Measurements from ENCODE around the gene NCKAP5.

The NCKAP5 gene

DNA sequence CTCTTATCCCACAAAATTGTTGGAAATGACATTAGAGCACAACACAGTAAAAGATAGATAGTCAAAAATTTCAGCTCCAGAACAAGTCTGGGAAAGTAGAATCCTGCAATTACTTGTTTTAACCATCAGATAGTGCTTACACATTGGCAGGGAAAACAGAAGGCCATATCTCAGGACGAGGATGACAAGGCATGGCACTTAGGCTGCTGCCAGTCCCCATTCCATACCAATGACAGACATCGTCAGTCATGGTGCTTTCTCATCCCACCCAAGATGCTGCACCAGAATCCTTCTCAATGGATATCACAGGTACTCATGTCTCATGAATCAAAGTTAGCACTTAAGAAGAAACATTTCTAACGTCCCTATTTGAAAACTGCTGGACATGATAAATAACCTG lies 187.3 kb downstream of the NCKAP5 start:
- TF ChIP-seq, protein P1, sequence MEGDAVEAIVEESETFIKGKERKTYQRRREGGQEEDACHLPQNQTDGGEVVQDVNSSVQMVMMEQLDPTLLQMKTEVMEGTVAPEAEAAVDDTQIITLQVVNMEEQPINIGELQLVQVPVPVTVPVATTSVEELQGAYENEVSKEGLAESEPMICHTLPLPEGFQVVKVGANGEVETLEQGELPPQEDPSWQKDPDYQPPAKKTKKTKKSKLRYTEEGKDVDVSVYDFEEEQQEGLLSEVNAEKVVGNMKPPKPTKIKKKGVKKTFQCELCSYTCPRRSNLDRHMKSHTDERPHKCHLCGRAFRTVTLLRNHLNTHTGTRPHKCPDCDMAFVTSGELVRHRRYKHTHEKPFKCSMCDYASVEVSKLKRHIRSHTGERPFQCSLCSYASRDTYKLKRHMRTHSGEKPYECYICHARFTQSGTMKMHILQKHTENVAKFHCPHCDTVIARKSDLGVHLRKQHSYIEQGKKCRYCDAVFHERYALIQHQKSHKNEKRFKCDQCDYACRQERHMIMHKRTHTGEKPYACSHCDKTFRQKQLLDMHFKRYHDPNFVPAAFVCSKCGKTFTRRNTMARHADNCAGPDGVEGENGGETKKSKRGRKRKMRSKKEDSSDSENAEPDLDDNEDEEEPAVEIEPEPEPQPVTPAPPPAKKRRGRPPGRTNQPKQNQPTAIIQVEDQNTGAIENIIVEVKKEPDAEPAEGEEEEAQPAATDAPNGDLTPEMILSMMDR (IDR thresholded peaks at IDR 0.05; ENCODE audit: extremely low read depth, insufficient read depth, missing control alignments) = no peak
- in situ Hi-C loops (cut with MboI; ENCODE audit: low pct_unique_long_range_greater_than_20kb, low sequenced_read_pairs, unreplicated experiment) = no loop called here
- no peak for DNase-seq (ENCODE audit: low spot score)

DNA sequence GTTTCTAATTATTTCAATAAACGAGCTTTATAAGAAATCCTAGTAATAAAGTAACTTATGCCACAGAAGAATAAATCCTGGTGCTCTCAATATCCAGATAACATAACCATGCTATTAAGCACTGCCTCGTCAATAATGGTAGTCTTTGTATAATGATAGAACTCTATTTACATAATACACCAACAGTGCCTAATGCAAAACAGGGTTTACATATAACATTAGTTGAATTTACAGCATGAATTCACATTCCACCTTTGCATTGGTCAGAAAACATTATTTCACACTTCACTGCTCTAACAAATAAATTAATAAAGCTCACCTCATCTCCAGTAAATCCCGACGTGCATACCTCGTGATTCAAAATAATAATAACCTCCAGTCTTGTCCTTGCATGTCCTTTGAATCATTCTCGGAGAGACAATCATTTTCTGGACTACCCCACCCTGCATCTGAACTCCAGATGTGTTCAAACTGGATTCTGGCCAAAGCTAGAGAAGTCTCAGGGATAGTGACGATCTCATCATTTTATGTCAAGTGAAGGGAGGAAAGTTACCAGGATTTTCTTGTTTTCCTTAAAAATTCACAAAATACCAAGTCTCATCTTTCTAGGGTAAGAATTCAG lies 189.2 kb downstream of the NCKAP5 start:
- TF ChIP-seq, protein P1 (IDR thresholded peaks at IDR 0.05; ENCODE audit: extremely low read depth, insufficient read depth, missing control alignments) = no peak
- no peak for DNase-seq (ENCODE audit: low spot score)
- in situ Hi-C loops (cut with MboI; ENCODE audit: low pct_unique_long_range_greater_than_20kb, low sequenced_read_pairs, unreplicated experiment) = no loop called here

DNA sequence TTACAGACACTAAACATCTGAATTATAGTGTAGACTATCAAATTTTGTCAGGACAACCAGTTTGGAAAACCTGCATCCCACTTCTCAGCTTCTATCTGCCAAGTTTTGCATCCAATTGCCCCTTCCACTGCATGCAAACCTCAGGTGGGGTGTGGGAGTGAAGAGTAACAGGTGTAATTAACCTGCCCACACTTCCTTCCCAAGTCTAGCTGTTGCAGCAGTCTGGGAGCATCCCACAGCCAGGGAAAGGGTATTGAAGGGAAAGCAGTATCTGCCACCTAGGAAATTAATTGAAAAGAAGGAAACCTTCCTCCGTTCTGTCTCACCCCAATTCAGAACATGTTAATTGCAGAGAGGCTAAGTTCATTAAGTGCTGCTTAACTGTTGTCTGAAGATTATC lies 189.9 kb downstream of the NCKAP5 start:
- in situ Hi-C loops (cut with MboI; ENCODE audit: low pct_unique_long_range_greater_than_20kb, low sequenced_read_pairs, unreplicated experiment) = no loop called here
- TF ChIP-seq, protein P1 (IDR thresholded peaks at IDR 0.05; ENCODE audit: extremely low read depth, insufficient read depth, missing control alignments) = no peak
- DNase-seq (ENCODE audit: low spot score) = no peak

DNA sequence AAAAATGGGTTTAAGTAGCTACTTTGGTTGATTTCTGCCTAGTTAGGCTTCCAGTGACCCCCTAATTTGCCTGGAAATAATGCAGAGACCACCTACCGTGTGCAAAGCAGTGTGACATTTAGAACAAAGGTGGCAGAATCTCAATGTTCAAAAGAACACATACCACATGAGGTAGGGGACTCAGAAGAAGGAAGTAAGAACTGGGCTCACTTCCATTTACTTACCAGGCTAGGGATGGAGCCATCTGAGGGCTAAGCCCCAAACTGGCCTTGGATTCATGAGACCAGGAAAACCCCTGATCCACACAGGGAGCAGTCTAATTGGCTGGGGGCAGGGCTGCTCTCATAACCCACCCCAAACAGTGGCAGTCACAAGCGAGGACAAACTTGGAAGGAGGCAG lies 190.7 kb downstream of the NCKAP5 start:
- DNase-seq (ENCODE audit: low spot score) = no peak
- in situ Hi-C loops (cut with MboI; ENCODE audit: low pct_unique_long_range_greater_than_20kb, low sequenced_read_pairs, unreplicated experiment) = no loop called here
- TF ChIP-seq, protein P1 (IDR thresholded peaks at IDR 0.05; ENCODE audit: extremely low read depth, insufficient read depth, missing control alignments) = no peak

DNA sequence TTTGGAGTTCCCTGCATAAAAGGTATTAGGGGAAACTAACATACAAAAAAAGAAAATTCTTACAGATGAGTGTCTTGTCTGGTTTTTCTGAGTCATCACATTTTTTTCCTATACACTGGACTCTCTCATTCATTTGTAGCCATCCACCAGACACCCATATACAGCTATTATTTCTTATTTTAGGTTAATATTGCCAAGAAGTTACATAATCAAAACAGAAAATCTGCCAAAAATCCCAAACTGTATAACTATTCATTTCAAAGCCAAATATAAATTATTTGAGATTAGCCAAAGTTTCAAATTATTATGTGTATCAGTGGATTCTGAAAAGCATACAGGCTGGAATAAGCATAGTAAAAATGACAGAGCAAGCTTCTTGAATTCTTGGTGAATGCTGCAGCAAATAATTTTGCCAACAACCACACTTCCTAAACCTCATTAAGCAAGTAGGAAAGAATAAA lies 191.2 kb downstream of the NCKAP5 start:
- in situ Hi-C loops (cut with MboI; ENCODE audit: low pct_unique_long_range_greater_than_20kb, low sequenced_read_pairs, unreplicated experiment) = no loop called here
- TF ChIP-seq, protein P1 (IDR thresholded peaks at IDR 0.05; ENCODE audit: extremely low read depth, insufficient read depth, missing control alignments) = no peak
- DNase-seq (ENCODE audit: low spot score) = no peak

DNA sequence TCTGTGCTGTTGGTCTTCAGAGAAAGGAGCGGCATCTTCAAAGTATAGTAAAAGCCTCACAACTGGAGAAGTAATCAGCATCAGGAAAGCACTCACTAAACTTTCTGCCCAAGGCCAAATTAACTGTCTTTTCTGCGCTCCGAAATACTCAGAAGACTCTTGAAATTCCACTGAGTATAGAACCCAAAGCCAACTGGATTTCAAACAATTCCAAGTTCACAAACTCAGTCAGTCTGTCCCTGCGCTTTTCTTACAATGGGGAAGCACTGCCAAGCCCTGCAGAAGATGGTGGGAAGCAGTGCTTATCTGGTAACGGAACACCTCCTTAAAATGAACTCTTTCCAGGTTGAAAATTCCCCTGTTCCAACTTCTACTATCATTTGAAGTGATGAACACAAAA lies 193.5 kb downstream of the NCKAP5 start:
- in situ Hi-C loops (cut with MboI; ENCODE audit: low pct_unique_long_range_greater_than_20kb, low sequenced_read_pairs, unreplicated experiment) = no loop called here
- DNase-seq (ENCODE audit: low spot score) = no peak
- TF ChIP-seq, protein P1 (IDR thresholded peaks at IDR 0.05; ENCODE audit: extremely low read depth, insufficient read depth, missing control alignments) = no peak
